Lower leg skin (tissue), 3 donors: ENCODE data around the gene CDC25C.

Experiments used
- CTCF ChIP-seq, 3 donors: fragments of 450-650 bp; IDR thresholded peaks; one replicate each; pipeline ENCODE4 v1.5.1; 2016; ENCODE audit warnings: antibody characterized with exemption in 3 of 3, mild to moderate bottlenecking in 3 of 3, moderate library complexity in 2 of 3
- POLR2A ChIP-seq, 2 donors: fragments of 450-650 bp; IDR thresholded peaks; one replicate each; pipeline ENCODE4 v1.6.1; 2016 to 2017; ENCODE audit warnings: antibody characterized with exemption in 2 of 2, mild to moderate bottlenecking in 1 of 2, moderate library complexity in 1 of 2

DNA sequence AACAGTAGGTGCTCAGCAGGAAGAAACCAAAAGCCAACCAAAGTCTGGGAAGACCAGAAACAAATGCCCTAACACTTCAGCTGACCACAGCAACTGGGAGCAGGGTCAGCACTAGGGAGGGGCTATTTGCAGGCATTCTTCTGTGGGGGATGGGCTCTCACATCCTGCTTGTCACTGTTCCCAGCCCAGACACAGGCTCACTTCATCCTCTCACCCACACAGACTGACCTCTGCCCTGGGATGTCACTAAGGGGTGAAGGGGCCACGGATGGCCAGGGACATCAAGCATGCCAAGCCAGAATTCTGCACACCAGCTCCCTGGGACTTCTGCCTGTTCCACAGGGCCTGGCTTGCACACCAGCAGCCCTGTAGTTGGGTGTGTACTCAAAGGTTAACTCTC lies 85.9 kb downstream of the CDC25C start:
- TF ChIP-seq CTCF (IDR thresholded peaks at IDR 0.05): no peak
- no peak for TF ChIP-seq POLR2A (IDR thresholded peaks at IDR 0.05)
